ENCODE data around the gene PTPRF. TPM values are rescaled to one million over a fixed set of nuclear protein-coding genes. Genes with fewer than 3 reads are reported as not detected.

PTPRF gene
- total and polyA plus RNA-seq, 4 donors = 41.2 to 241 (median 85.6) TPM

GRCh38 chr1:43542527-43543458, 12.1 kb downstream of the PTPRF start:
- Histone ChIP-seq H3K9ac (ENCODE audit: low read depth in 1 of 2, low read length in 2 of 2) (no peak overlapping the region), H3K4me1 (ENCODE audit: control insufficient read depth in 4 of 4, insufficient read depth in 4 of 4, low read length in 3 of 4) (peaks cover 53 to 95% (median 82%) of the 10 kb centered on the region in 4 donors), H3K27ac (ENCODE audit: low read depth in 1 of 2, low read length in 2 of 2) (peak overlapping the region; percentile 32 to 97), H3K9me3 (ENCODE audit: control insufficient read depth in 4 of 4, low read length in 3 of 4) (no peaks in the 10 kb centered on the region), H3K27me3 (ENCODE audit: control insufficient read depth in 4 of 4, insufficient read depth in 4 of 4, low read length in 3 of 4) (no peaks in the 10 kb centered on the region), H3K36me3 (ENCODE audit: control insufficient read depth in 4 of 4, insufficient read depth in 3 of 4, low read depth in 1 of 4, low read length in 3 of 4) (peaks cover 0 to 6% (median 1%) of the 10 kb centered on the region in 4 donors), H3K4me3 (ENCODE audit: low read depth in 1 of 3, low read length in 3 of 3) (no peak overlapping the region)
- no peak for DNase-seq (ENCODE audit: low spot score)
- TF ChIP-seq NR2F2 (IDR thresholded peaks at IDR 0.05) = no peak
- no peak for TF ChIP-seq TAF1 (conservative IDR thresholded peaks at IDR 0.05)
- TF ChIP-seq, protein P1, sequence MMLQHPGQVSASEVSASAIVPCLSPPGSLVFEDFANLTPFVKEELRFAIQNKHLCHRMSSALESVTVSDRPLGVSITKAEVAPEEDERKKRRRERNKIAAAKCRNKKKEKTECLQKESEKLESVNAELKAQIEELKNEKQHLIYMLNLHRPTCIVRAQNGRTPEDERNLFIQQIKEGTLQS (IDR thresholded peaks at IDR 0.05) = no peak
- TF ChIP-seq GABPA (IDR thresholded peaks at IDR 0.05 in 1 of 2, conservative IDR thresholded peaks at IDR 0.05 in 1 of 2) = no peak
- no peak for TF ChIP-seq FOXA1 (IDR thresholded peaks at IDR 0.05)
- TF ChIP-seq REST (IDR thresholded peaks at IDR 0.05) = no peak
- TF ChIP-seq EGR1 (IDR thresholded peaks at IDR 0.05; ENCODE audit: low read depth in 2 of 2) = no peak
- no peak for TF ChIP-seq ZBTB33 (IDR thresholded peaks at IDR 0.05)
- TF ChIP-seq JUND (IDR thresholded peaks at IDR 0.05) = no peak
- no peak for TF ChIP-seq FOXA2 (IDR thresholded peaks at IDR 0.05)
- 87% methylated on average over 15 of the region's 15 CpGs for WGBS

- DNase-seq (ENCODE audit: low spot score) = no peak
- peaks cover 57 to 93% (median 80%) of the 10 kb centered on the region in 4 donors for H3K4me1 ChIP-seq (ENCODE audit: control insufficient read depth in 4 of 4, insufficient read depth in 4 of 4, low read length in 3 of 4)
- no peaks in the 10 kb centered on the region for H3K27me3 ChIP-seq (ENCODE audit: control insufficient read depth in 4 of 4, insufficient read depth in 4 of 4, low read length in 3 of 4)
- H3K9ac ChIP-seq (ENCODE audit: low read depth in 1 of 2, low read length in 2 of 2) = no peak overlapping the region
- H3K36me3 ChIP-seq (ENCODE audit: control insufficient read depth in 4 of 4, insufficient read depth in 3 of 4, low read depth in 1 of 4, low read length in 3 of 4) = peaks cover 0 to 4% (median 0%) of the 10 kb centered on the region in 4 donors
- peak overlapping the region; percentile 96 to 97 for H3K27ac ChIP-seq (ENCODE audit: low read depth in 1 of 2, low read length in 2 of 2)
- TF ChIP-seq EGR1 (IDR thresholded peaks at IDR 0.05; ENCODE audit: low read depth in 2 of 2) (no peak), RXRA (IDR thresholded peaks at IDR 0.05) (peak; percentile 73 to 85), HNF4G (IDR thresholded peaks at IDR 0.05) (peak; percentile 50), NR2F2 (IDR thresholded peaks at IDR 0.05) (peak; percentile 30), SP1 (IDR thresholded peaks at IDR 0.05) (peak; percentile 7), HNF4A (conservative IDR thresholded peaks at IDR 0.05) (peak; percentile 79 to 86), YY1 (IDR thresholded peaks at IDR 0.05) (no peak), FOXA1 (IDR thresholded peaks at IDR 0.05) (no peak)
- TF ChIP-seq, protein P1 (IDR thresholded peaks at IDR 0.05) = no peak
- H3K4me3 ChIP-seq (ENCODE audit: low read depth in 1 of 3, low read length in 3 of 3) = no peak overlapping the region
- 62% methylated on average over 8 of the region's 8 CpGs for WGBS
- H3K9me3 ChIP-seq (ENCODE audit: control insufficient read depth in 4 of 4, low read length in 3 of 4) = no peaks in the 10 kb centered on the region
Measured at GRCh38 chr1:43543567-43543966, 12.9 kb downstream of the PTPRF start.
